Measurements from ENCODE around the gene NELFCD. TPM values are rescaled to one million over a fixed set of nuclear protein-coding genes. Genes with fewer than 3 reads are reported as not detected.

NELFCD gene
- total RNA-seq, 2 experiments from 2014 or later, result 95.7 to 97.0 TPM

DNA sequence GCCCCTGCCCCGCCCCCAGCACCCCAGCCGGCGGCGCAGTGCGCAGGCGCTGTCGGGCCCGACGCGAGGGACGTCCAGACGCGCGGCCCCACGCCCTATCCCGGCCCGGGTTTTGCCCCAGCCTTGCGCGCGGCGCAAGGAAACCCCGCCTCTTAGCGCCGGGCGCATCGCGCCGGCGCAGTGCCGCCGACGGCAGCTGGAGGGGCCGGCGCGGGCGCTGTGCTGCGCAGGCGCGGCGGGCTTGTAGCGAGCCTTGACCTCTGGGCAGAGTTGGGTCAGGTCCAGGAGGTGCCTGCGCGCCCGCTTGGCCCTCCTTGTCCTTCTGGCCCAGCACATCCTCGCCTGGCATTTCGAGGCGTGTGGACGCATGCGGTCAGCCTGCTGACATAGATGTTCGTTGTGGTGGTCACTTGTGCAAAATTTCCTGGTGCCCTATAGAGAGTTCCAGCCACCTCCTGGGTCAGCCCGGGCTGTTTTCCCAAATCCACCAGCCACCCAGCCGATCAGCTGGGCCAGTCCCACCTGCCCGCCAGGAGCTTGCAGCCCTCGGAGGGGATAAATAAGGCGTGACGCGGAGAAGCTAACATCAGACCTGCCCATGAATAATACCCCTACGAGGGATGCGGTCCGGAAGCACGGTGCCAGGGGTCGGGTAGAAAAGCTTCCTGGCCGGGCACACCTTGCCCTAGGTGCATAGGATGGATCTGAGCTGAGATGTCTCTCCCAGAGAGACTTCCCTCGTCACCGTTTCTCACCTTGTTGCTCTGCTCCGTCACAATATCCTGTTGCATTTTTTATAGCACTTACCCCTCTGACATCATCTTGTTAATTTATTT lies 62.0 kb downstream of the NELFCD start:
- H3K4me3 ChIP-seq (ENCODE audit: low read length), result peak overlapping the region; percentile 85
- POLR2A ChIA-PET, result interaction anchor here (0.9 to 4.1 kb wide), 16 partner anchors 9 to 392 kb away, joined by 3 to 67 read pairs (median 6); partner anchors contain the start of genes ATP5F1E and STX16

GRCh38 chr20:59043698-59044097 lies 62.6 kb downstream of the NELFCD start:
- peak in 3 of 14 experiments; percentile 34 to 48 (median 43) for DNase-seq
- peaks cover 48% of the 10 kb centered on the region for H3K4me1 Mint-ChIP-seq (ENCODE audit: low read depth)
- no peak for ATAC-seq (ENCODE audit: poor library complexity)
- no peak overlapping the region for H3K4me3 ChIP-seq (ENCODE audit: low read length)
- H3K36me3 Mint-ChIP-seq (ENCODE audit: low read depth), result peaks cover 24% of the 10 kb centered on the region
- no peaks in the 10 kb centered on the region for H3K27me3 ChIP-seq (ENCODE audit: control insufficient read depth in 1 of 2, insufficient read depth in 2 of 2, low read length in 2 of 2)
- no peaks in the 10 kb centered on the region for H3K9me3 ChIP-seq (ENCODE audit: control insufficient read depth in 1 of 2, insufficient read depth in 1 of 2, low read length in 2 of 2)
- H3K27me3 Mint-ChIP-seq, result no peaks in the 10 kb centered on the region
- POLR2A ChIA-PET, result interaction anchor here (0.9 to 4.1 kb wide), 14 partner anchors 8 to 393 kb away, joined by 3 to 67 read pairs (median 6); partner anchors contain the start of genes ATP5F1E and STX16
- H3K4me3 Mint-ChIP-seq, result peak overlapping the region; percentile 78
- intact Hi-C loops (cut with DNase I, micrococcal nuclease), result loop anchor here (2.0 to 10.0 kb wide), 5 partner anchors 39 to 739 kb away; partner anchors contain the start of genes STX16 (in 2 of the 2), NELFCD (in 1 of the 2) and RAB22A (in 1 of the 2)
- no peaks in the 10 kb centered on the region for H3K9me3 Mint-ChIP-seq
- CTCF ChIA-PET, result interaction anchor here (0.6 to 1.3 kb wide), 2 partner anchors 11 to 44 kb away, joined by 3 to 5 read pairs; partner anchors contain the start of gene ATP5F1E
- no peak for TF ChIP-seq CTCF (IDR thresholded peaks at IDR 0.05)
- H3K27ac Mint-ChIP-seq, result peak overlapping the region; percentile 91
- peak overlapping the region in 1 of 2 donors; percentile 9 for H3K27ac ChIP-seq (ENCODE audit: low read depth in 1 of 2, low read length in 2 of 2)
- no peaks in the 10 kb centered on the region for H3K36me3 ChIP-seq (ENCODE audit: insufficient read depth, low read length)
- H3K4me1 ChIP-seq (ENCODE audit: insufficient read depth, low read length), result peaks cover 41% of the 10 kb centered on the region

More for the DNA sequence above, 62.0 kb downstream of the NELFCD start:
- no peaks in the 10 kb centered on the region for H3K9me3 Mint-ChIP-seq
- DNase-seq, result peak; percentile 87 to 97 (median 94)
- H3K4me3 Mint-ChIP-seq, result peak overlapping the region; percentile 92
- ATAC-seq (ENCODE audit: poor library complexity), result peak; percentile 94
- peaks cover 29% of the 10 kb centered on the region for H3K36me3 Mint-ChIP-seq (ENCODE audit: low read depth)
- peak overlapping the region; percentile 91 for H3K27ac Mint-ChIP-seq
- Histone ChIP-seq H3K27me3 (ENCODE audit: control insufficient read depth in 1 of 2, insufficient read depth in 2 of 2, low read length in 2 of 2) (no peaks in the 10 kb centered on the region), H3K4me1 (ENCODE audit: insufficient read depth, low read length) (peaks cover 41% of the 10 kb centered on the region), H3K36me3 (ENCODE audit: insufficient read depth, low read length) (peaks cover 5% of the 10 kb centered on the region), H3K27ac (ENCODE audit: low read depth in 1 of 2, low read length in 2 of 2) (peak overlapping the region; percentile 67 to 77), H3K9me3 (ENCODE audit: control insufficient read depth in 1 of 2, insufficient read depth in 1 of 2, low read length in 2 of 2) (no peaks in the 10 kb centered on the region)
- H3K27me3 Mint-ChIP-seq, result no peaks in the 10 kb centered on the region
- CTCF ChIA-PET, result interaction anchor here (1.3 kb wide), 1 partner anchor 45 kb away, joined by 5 read pairs; no protein-coding TSS in a partner anchor
- intact Hi-C loops (cut with DNase I, micrococcal nuclease), result loop anchor here (1.0 to 10.0 kb wide), 6 partner anchors 11 to 738 kb away; partner anchors contain the start of genes ATP5F1E (in 2 of the 2), STX16 (in 2 of the 2), NELFCD (in 1 of the 2) and RAB22A (in 1 of the 2)
- H3K4me1 Mint-ChIP-seq (ENCODE audit: low read depth), result peaks cover 48% of the 10 kb centered on the region
- no peak for TF ChIP-seq CTCF (IDR thresholded peaks at IDR 0.05)

GRCh38 chr20:59044295-59044694 lies 63.2 kb downstream of the NELFCD start:
- CTCF ChIA-PET, result interaction anchor here (0.6 kb wide), 1 partner anchor 12 kb away, joined by 3 read pairs; the partner anchor contains the start of gene ATP5F1E
- Histone ChIP-seq H3K27me3 (ENCODE audit: control insufficient read depth in 1 of 2, insufficient read depth in 2 of 2, low read length in 2 of 2) (no peaks in the 10 kb centered on the region), H3K4me1 (ENCODE audit: insufficient read depth, low read length) (peaks cover 41% of the 10 kb centered on the region), H3K27ac (ENCODE audit: low read depth in 1 of 2, low read length in 2 of 2) (no peak overlapping the region), H3K36me3 (ENCODE audit: insufficient read depth, low read length) (no peaks in the 10 kb centered on the region), H3K9me3 (ENCODE audit: control insufficient read depth in 1 of 2, insufficient read depth in 1 of 2, low read length in 2 of 2) (no peaks in the 10 kb centered on the region), H3K4me3 (ENCODE audit: low read length) (no peak overlapping the region)
- peak overlapping the region; percentile 78 for H3K4me3 Mint-ChIP-seq
- ATAC-seq (ENCODE audit: poor library complexity), result no peak
- no peak for DNase-seq
- H3K36me3 Mint-ChIP-seq (ENCODE audit: low read depth), result peaks cover 19% of the 10 kb centered on the region
- H3K9me3 Mint-ChIP-seq, result no peaks in the 10 kb centered on the region
- peak overlapping the region; percentile 91 for H3K27ac Mint-ChIP-seq
- TF ChIP-seq CTCF (IDR thresholded peaks at IDR 0.05), result no peak
- peaks cover 43% of the 10 kb centered on the region for H3K4me1 Mint-ChIP-seq (ENCODE audit: low read depth)
- H3K27me3 Mint-ChIP-seq, result peaks cover 2% of the 10 kb centered on the region
- POLR2A ChIA-PET, result interaction anchor here (1.0 to 4.1 kb wide), 5 partner anchors 12 to 178 kb away, joined by 3 to 67 read pairs (median 7); partner anchors contain the start of gene ATP5F1E
- intact Hi-C loops (cut with DNase I, micrococcal nuclease), result loop anchor here (5.0 to 10.0 kb wide), 4 partner anchors 38 to 739 kb away; partner anchors contain the start of genes STX16 (in 2 of the 2) and RAB22A (in 1 of the 2)

Measured in CD4-positive, alpha-beta T cell (primary cell).